Measurements from ENCODE around the gene CTNNA1. TPM values are rescaled to one million over a fixed set of nuclear protein-coding genes. Genes with fewer than 3 reads are reported as not detected.

Gene CTNNA1
- total and polyA plus RNA-seq, 8 donors, result 53.9 to 193 (median 108) TPM

- Histone ChIP-seq H3K4me3 (no peak overlapping the region), H3K9me3 (no peaks in the 10 kb centered on the region), H3K27me3 (no peaks in the 10 kb centered on the region), H3K4me1 (peaks cover 41 to 54% (median 46%) of the 10 kb centered on the region in 3 donors), H3K36me3 (no peaks in the 10 kb centered on the region), H3K27ac (peak overlapping the region in 1 of 4 donors; percentile 2)
- TF ChIP-seq, protein P1, sequence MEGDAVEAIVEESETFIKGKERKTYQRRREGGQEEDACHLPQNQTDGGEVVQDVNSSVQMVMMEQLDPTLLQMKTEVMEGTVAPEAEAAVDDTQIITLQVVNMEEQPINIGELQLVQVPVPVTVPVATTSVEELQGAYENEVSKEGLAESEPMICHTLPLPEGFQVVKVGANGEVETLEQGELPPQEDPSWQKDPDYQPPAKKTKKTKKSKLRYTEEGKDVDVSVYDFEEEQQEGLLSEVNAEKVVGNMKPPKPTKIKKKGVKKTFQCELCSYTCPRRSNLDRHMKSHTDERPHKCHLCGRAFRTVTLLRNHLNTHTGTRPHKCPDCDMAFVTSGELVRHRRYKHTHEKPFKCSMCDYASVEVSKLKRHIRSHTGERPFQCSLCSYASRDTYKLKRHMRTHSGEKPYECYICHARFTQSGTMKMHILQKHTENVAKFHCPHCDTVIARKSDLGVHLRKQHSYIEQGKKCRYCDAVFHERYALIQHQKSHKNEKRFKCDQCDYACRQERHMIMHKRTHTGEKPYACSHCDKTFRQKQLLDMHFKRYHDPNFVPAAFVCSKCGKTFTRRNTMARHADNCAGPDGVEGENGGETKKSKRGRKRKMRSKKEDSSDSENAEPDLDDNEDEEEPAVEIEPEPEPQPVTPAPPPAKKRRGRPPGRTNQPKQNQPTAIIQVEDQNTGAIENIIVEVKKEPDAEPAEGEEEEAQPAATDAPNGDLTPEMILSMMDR (IDR thresholded peaks at IDR 0.05), result no peak
- ATAC-seq, result no peak
- WGBS, 2 donors, result 80 to 82% methylated on average over 9 of the region's 9 CpGs
- intact Hi-C loops (cut with DNase I), result no loop called here
- no peak for FAIRE-seq
- DNase-seq, result no peak
Observed at GRCh38 chr5:138955671-138956295, 202.6 kb downstream of the CTNNA1 start.

GRCh38 chr5:138956801-138957200 is 203.6 kb downstream of the CTNNA1 start:
- whole genome bisulfite sequencing, 2 donors, result 96% methylated on average over 1 of the region's 1 CpG
- H3K27ac ChIP-seq, result no peak overlapping the region
- intact Hi-C loops (cut with DNase I), result no loop called here
- no peak for FAIRE-seq
- no peaks in the 10 kb centered on the region for H3K9me3 ChIP-seq
- DNase-seq, result no peak
- H3K4me3 ChIP-seq, result no peak overlapping the region
- no peaks in the 10 kb centered on the region for H3K27me3 ChIP-seq
- ATAC-seq, result no peak
- TF ChIP-seq, protein P1 (IDR thresholded peaks at IDR 0.05), result no peak
- peaks cover 32 to 46% (median 39%) of the 10 kb centered on the region in 3 donors for H3K4me1 ChIP-seq
- H3K36me3 ChIP-seq, result no peaks in the 10 kb centered on the region

- no peak for DNase-seq
- no peak overlapping the region for H3K27ac ChIP-seq
- 61 to 71% methylated on average over 5 of the region's 5 CpGs for WGBS, 2 donors
- TF ChIP-seq, protein P1 (IDR thresholded peaks at IDR 0.05), result no peak
- intact Hi-C loops (cut with DNase I), result no loop called here
- H3K27me3 ChIP-seq, result no peaks in the 10 kb centered on the region
- FAIRE-seq, result no peak
- H3K4me1 ChIP-seq, result peaks cover 19 to 37% (median 25%) of the 10 kb centered on the region in 3 donors
- no peak overlapping the region for H3K4me3 ChIP-seq
- no peaks in the 10 kb centered on the region for H3K9me3 ChIP-seq
- no peaks in the 10 kb centered on the region for H3K36me3 ChIP-seq
- peak; percentile 11 to 60 (median 31) for ATAC-seq
Observed at GRCh38 chr5:138960145-138960692, 207.0 kb downstream of the CTNNA1 start.

GRCh38 chr5:138961221-138961620 is 208.0 kb downstream of the CTNNA1 start:
- H3K36me3 ChIP-seq, result no peaks in the 10 kb centered on the region
- H3K27ac ChIP-seq, result no peak overlapping the region
- no peak overlapping the region for H3K4me3 ChIP-seq
- FAIRE-seq (no peak), ATAC-seq (peak in 2 of 4 donors; percentile 15 to 30), DNase-seq (no peak)
- no peaks in the 10 kb centered on the region for H3K9me3 ChIP-seq
- 83 to 87% methylated on average over 1 of the region's 1 CpG for WGBS, 2 donors
- TF ChIP-seq, protein P1 (IDR thresholded peaks at IDR 0.05), result no peak
- intact Hi-C loops (cut with DNase I), result no loop called here
- H3K4me1 ChIP-seq, result peaks cover 17 to 33% (median 25%) of the 10 kb centered on the region in 3 donors
- H3K27me3 ChIP-seq, result no peaks in the 10 kb centered on the region

DNA sequence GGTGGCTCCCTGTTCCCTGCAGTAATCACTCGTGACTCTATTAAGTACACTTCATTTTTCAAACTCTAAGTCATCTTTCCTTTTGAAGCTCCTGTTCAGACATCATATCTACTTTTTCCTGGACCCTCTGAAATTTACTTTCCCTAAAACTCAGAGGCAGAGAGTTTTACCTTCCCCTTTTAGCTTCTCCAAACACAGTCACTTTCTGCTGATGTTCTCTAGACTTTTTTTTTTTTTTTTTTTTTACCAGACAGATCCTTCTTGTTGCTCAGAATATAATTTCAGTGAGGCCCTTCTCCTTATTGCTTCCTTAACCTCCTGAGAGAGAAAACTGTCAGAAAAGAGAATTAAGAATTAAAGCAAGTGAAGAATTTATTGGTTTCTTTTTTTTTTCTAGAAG is 208.5 kb downstream of the CTNNA1 start:
- Histone ChIP-seq H3K4me3 (no peak overlapping the region), H3K4me1 (peaks cover 21 to 36% (median 25%) of the 10 kb centered on the region in 3 donors), H3K36me3 (no peaks in the 10 kb centered on the region), H3K9me3 (no peaks in the 10 kb centered on the region), H3K27ac (no peak overlapping the region), H3K27me3 (no peaks in the 10 kb centered on the region)
- ATAC-seq (no peak), FAIRE-seq (no peak), DNase-seq (no peak)
- intact Hi-C loops (cut with DNase I), result no loop called here
- 68 to 71% methylated on average over 1 of the region's 1 CpG for WGBS, 2 donors
- TF ChIP-seq, protein P1 (IDR thresholded peaks at IDR 0.05), result no peak

Measured in pancreas (tissue), 10 donors.